Esophagus muscularis mucosa (tissue), 4 donors: ENCODE measurements around the gene OSBPL3.

ENCODE experiments used
- EP300 ChIP-seq: sonication (generic); formaldehyde crosslinking; IDR thresholded peaks from one replicate; pipeline ENCODE4 v1.6.1; 2017; ENCODE audit warnings: antibody characterized with exemption
- POLR2A ChIP-seq: fragments of 450-650 bp; IDR thresholded peaks from one replicate; pipeline ENCODE4 v1.6.1; 2017; ENCODE audit warnings: antibody characterized with exemption, moderate library complexity, mild to moderate bottlenecking, low read depth
- POLR2AphosphoS5 ChIP-seq, 2 donors: sonication (generic); formaldehyde crosslinking; IDR thresholded peaks; one replicate each; pipeline ENCODE4 v1.6.1; 2017; ENCODE audit warnings: antibody characterized with exemption in 2 of 2
- TF ChIP-seq, protein P1 (sequence below), 3 experiments: fragments of 200-600 bp in 2 of 3; fragments of 450-650 bp in 1 of 3; sonication (generic) in 2 of 3; IDR thresholded peaks; one replicate each; pipeline ENCODE4 v1.5.1; 2017 to 2019; ENCODE audit warnings: antibody characterized with exemption in 3 of 3, mild to moderate bottlenecking in 2 of 3, moderate library complexity in 1 of 3

DNA sequence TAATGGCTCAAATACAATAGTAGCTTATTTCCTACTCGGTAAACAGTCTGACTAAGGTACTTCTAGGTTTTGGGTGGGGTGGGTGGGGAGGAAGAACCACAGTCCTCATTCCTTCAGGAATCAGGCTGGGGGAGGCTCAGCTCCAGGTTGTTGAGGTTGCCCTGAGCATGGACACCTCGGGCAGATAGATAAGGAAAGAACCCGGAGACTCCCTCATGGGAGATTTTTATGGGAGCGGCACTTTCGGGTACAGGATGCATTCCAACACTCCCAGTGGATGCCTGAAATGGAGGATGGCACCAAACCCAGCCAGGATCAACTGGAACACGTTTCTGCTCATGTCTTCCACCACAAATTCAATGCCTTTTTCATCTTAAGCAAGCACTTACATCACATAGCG is 217.2 kb downstream of the OSBPL3 start:
- TF ChIP-seq, protein P1, sequence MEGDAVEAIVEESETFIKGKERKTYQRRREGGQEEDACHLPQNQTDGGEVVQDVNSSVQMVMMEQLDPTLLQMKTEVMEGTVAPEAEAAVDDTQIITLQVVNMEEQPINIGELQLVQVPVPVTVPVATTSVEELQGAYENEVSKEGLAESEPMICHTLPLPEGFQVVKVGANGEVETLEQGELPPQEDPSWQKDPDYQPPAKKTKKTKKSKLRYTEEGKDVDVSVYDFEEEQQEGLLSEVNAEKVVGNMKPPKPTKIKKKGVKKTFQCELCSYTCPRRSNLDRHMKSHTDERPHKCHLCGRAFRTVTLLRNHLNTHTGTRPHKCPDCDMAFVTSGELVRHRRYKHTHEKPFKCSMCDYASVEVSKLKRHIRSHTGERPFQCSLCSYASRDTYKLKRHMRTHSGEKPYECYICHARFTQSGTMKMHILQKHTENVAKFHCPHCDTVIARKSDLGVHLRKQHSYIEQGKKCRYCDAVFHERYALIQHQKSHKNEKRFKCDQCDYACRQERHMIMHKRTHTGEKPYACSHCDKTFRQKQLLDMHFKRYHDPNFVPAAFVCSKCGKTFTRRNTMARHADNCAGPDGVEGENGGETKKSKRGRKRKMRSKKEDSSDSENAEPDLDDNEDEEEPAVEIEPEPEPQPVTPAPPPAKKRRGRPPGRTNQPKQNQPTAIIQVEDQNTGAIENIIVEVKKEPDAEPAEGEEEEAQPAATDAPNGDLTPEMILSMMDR (IDR thresholded peaks at IDR 0.05) = no peak
- no peak for TF ChIP-seq POLR2A
- no peak for TF ChIP-seq EP300
- TF ChIP-seq POLR2AphosphoS5 (IDR thresholded peaks at IDR 0.05) = no peak
